Natural killer cell (primary cell): ENCODE results near the gene FLII. TPM values are rescaled to one million over a fixed set of nuclear protein-coding genes. Genes with fewer than 3 reads are reported as not detected.

Experiments
- ATAC-seq, 3 donors: fragments of 150-1000 bp in 2 of 3; fragments of 200-7000 bp in 1 of 3; cut with Tn5 transposase; 1 replicate in 1 of 3; 2 replicates in 2 of 3; pipeline ENCODE4 v1.10.0; 2021; ENCODE audit warnings: mild to moderate bottlenecking in 2 of 3, moderate library complexity in 2 of 3
- DNase-seq, 2 donors: peaks; one replicate each; pipeline versions ENCODE4 v3.0.0 to v3.0.0-alpha.2; 2013 to 2021; ENCODE audit warnings: mixed read lengths in 1 of 2
- H3K27ac ChIP-seq: one replicate; pipeline ENCODE4 v1.5.1; 2013; ENCODE audit warnings: mild to moderate bottlenecking, low read length
- H3K27me3 ChIP-seq: one replicate; pipeline ENCODE4 v1.6.1; 2013; ENCODE audit warnings: low read length; ENCODE audit not compliant: control insufficient read depth, insufficient read depth
- H3K36me3 ChIP-seq: one replicate; pipeline ENCODE4 v1.6.1; 2013; ENCODE audit warnings: low read length; ENCODE audit not compliant: control insufficient read depth, insufficient read depth
- H3K4me1 ChIP-seq: one replicate; pipeline ENCODE4 v1.6.1; 2013; ENCODE audit warnings: low read length; ENCODE audit not compliant: control insufficient read depth, insufficient read depth
- H3K4me3 ChIP-seq: one replicate; pipeline ENCODE4 v1.5.1; 2013; ENCODE audit warnings: low read length
- H3K9me3 ChIP-seq: one replicate; pipeline ENCODE4 v1.6.1; 2013; ENCODE audit warnings: low read length; ENCODE audit not compliant: control insufficient read depth, insufficient read depth
- H3K27ac Mint-ChIP-seq, 2 donors: one replicate each; pipeline ENCODE4 v1.8.0; 2022; ENCODE audit warnings: mild to moderate bottlenecking in 2 of 2, mixed read lengths in 2 of 2, moderate library complexity in 1 of 2
- H3K27me3 Mint-ChIP-seq, 2 donors: one replicate each; pipeline ENCODE4 v1.8.0; 2022; ENCODE audit warnings: low read depth in 2 of 2, mixed read lengths in 2 of 2
- H3K36me3 Mint-ChIP-seq: one replicate; pipeline ENCODE4 v1.8.0; 2022; ENCODE audit warnings: mixed read lengths
- H3K4me1 Mint-ChIP-seq, 2 donors: one replicate each; pipeline ENCODE4 v1.8.0; 2022; ENCODE audit warnings: mixed read lengths in 2 of 2
- H3K4me3 Mint-ChIP-seq: one replicate; pipeline ENCODE4 v1.8.0; 2022; ENCODE audit warnings: mild to moderate bottlenecking, moderate library complexity, mixed read lengths
- H3K9me3 Mint-ChIP-seq, 2 donors: one replicate each; pipeline ENCODE4 v1.8.0; 2022; ENCODE audit warnings: mixed read lengths in 2 of 2
- WGBS: methylation state at CpG from one replicate; pipeline ENCODE4 v1.1.7; 2013; ENCODE audit warnings: missing lambda C conversion rate; ENCODE audit not compliant: insufficient coverage; 5-methylcytosine and 5-hydroxymethylcytosine counted together
- intact Hi-C: fragments of 100-400 bp; cut with micrococcal nuclease; formaldehyde crosslinking; loops from one replicate; pipeline ENCODE4 v1.14.2; 2022
- total RNA-seq, 4 donors: library from RNA; stranded (reverse); fragments of 120-200 nt in 1 of 4; gene quantifications; one replicate each; pipeline versions ENCODE4 v1.2.3 to v1.2.4, GENCODE V29; 2013 to 2022
- TF ChIP-seq, protein P1 (sequence below): fragments of 200-600 bp; IDR thresholded peaks from one replicate; pipeline ENCODE4 v1.8.0; 2022; ENCODE audit warnings: antibody characterized with exemption

The FLII gene
- total RNA-seq, 3 donors from 2014 or later (not counting 1 experiment from before 2014, with no cell fraction given) = 286 to 342 (median 327) TPM

DNA sequence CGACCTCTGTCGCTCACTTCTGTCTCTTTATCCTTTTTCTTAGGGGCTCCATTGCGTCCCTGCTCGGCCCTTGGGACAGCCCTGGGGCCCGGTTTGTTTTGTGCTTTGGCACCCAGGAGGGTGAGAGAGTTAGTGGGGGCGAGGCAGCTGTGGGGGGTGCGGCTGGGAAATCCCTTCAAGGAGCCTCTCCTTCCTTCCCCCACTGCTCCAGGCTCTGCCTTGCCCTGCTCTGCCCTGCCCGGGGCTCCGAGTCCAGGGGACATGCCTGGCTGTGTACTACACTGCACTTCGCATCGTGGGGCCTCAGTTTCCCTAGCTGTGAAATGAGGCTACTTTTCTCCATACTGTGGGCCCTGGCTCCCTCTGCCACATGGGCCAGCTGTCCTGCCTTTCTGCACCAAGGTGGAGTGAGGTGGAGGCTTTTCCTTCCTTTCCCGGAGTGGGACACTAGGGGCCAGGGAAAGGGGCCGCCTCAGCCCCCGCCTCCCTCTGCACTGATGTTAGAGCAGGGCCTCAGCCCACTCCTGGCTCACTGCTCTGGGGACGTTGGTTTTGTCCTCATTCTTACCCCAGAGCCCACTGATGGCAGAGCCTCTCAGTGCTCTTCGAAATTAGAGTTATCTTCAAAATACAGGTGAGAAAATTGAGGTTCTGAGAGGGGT lies 32.1 kb downstream of the FLII start:
- no peaks in the 10 kb centered on the region for H3K36me3 ChIP-seq
- Mint-ChIP-seq H3K4me1 (peaks cover 27 to 28% of the 10 kb centered on the region in 2 donors), H3K27ac (peak overlapping the region; percentile 75 to 82), H3K4me3 (peak overlapping the region; percentile 89), H3K27me3 (no peaks in the 10 kb centered on the region), H3K9me3 (no peaks in the 10 kb centered on the region), H3K36me3 (no peaks in the 10 kb centered on the region)
- H3K4me1 ChIP-seq = peaks cover 19% of the 10 kb centered on the region
- 41% methylated on average over 14 of the region's 16 CpGs for WGBS
- TF ChIP-seq, protein P1, sequence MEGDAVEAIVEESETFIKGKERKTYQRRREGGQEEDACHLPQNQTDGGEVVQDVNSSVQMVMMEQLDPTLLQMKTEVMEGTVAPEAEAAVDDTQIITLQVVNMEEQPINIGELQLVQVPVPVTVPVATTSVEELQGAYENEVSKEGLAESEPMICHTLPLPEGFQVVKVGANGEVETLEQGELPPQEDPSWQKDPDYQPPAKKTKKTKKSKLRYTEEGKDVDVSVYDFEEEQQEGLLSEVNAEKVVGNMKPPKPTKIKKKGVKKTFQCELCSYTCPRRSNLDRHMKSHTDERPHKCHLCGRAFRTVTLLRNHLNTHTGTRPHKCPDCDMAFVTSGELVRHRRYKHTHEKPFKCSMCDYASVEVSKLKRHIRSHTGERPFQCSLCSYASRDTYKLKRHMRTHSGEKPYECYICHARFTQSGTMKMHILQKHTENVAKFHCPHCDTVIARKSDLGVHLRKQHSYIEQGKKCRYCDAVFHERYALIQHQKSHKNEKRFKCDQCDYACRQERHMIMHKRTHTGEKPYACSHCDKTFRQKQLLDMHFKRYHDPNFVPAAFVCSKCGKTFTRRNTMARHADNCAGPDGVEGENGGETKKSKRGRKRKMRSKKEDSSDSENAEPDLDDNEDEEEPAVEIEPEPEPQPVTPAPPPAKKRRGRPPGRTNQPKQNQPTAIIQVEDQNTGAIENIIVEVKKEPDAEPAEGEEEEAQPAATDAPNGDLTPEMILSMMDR = no peak
- no peaks in the 10 kb centered on the region for H3K27me3 ChIP-seq
- H3K4me3 ChIP-seq = peak overlapping the region; percentile 55
- ATAC-seq = no peak
- H3K9me3 ChIP-seq = no peaks in the 10 kb centered on the region
- intact Hi-C loops = no loop called here
- no peak overlapping the region for H3K27ac ChIP-seq
- DNase-seq = peak in 1 of 2 donors; percentile 43

DNA sequence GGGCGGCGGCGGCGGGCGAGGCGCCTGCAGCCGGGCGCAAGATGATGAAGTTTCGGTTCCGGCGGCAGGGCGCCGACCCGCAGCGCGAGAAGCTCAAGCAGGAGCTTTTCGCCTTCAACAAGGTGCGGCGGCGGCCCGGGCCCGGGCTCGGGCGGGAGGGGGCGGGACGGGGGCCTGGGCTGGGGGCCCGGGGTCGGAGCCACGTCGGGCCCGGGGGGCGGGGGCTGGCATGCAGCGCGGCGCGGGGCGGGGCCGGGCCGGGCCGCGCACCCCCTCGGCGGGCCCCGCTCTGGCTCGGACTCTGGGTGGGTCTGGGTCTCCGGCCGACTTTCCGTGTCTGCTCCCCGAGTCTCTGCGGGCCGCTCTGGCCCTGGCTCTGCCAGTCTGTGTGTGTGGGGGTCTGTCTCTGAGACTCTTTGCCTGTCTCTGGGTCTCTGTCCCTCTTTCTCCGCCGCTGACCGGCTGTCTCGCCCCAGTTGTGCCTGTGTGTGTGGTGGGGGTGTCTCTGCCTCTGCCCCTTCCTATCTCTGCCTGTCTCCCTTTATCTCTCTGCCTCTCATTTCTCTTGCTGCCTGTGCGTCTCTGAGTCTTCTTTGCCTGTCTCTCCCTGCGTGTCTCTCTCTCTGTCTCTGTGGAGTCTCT lies 32.8 kb downstream of the FLII start:
- ATAC-seq (no peak), DNase-seq (no peak)
- Histone ChIP-seq H3K4me3 (peak overlapping the region; percentile 55), H3K4me1 (peaks cover 19% of the 10 kb centered on the region), H3K27ac (peak overlapping the region; percentile 37), H3K9me3 (no peaks in the 10 kb centered on the region), H3K27me3 (no peaks in the 10 kb centered on the region), H3K36me3 (no peaks in the 10 kb centered on the region)
- Mint-ChIP-seq H3K9me3 (no peaks in the 10 kb centered on the region), H3K27ac (peak overlapping the region; percentile 75 to 82), H3K4me3 (peak overlapping the region; percentile 89), H3K27me3 (no peaks in the 10 kb centered on the region), H3K36me3 (no peaks in the 10 kb centered on the region), H3K4me1 (peaks cover 27 to 28% of the 10 kb centered on the region in 2 donors)
- under 1% methylated on average over 56 of the region's 57 CpGs for WGBS
- intact Hi-C loops = loop anchor here (1.0 kb wide), 1 partner anchor 90 kb away; the partner anchor contains the start of gene SMCR8
- TF ChIP-seq, protein P1 = no peak

DNA sequence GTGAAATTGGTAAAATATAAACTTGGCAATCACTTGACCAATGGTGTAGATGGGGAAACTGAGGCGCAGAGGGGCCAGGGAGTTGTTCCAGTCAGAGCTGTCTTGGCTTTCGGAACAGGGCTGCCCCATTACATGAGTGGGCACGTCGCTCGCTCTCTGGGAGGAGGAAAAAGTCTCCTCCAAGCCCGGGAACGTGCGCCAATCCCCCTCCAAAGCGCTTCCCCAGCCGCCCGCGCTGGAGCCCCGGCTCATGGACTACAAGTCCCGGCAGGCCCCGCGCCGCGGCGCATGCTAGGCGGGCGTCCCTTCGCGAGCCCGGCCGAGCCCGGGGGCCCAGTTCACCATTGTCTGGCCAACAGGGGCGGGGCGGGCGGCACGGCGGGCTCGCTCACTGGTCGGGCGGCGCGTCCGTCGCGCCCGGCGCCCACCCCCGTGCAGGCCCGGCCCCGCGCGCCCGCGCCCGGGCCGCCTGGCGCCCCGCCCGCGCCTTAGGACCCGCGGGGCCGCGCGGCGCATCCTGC lies 33.4 kb downstream of the FLII start, which contains the start of gene LLGL1:
LLGL1 (plus strand) TSS at position 515 of the 521 bp plus-strand sequence. CDS start 48 bp downstream, outside the sequence.
- Histone ChIP-seq H3K4me1 (peaks cover 19% of the 10 kb centered on the region), H3K4me3 (peak within 1 kb of the TSS; percentile 55), H3K27me3 (no peaks in the 10 kb centered on the region), H3K36me3 (no peaks in the 10 kb centered on the region), H3K9me3 (no peaks in the 10 kb centered on the region), H3K27ac (peak within 1 kb of the TSS; percentile 49)
- peak; percentile 97 to 99 (median 98) for ATAC-seq
- under 1% methylated on average over 60 of the region's 60 CpGs for WGBS
- no peaks in the 10 kb centered on the region for H3K27me3 Mint-ChIP-seq
- H3K36me3 Mint-ChIP-seq = no peaks in the 10 kb centered on the region
- DNase-seq = peak; percentile 95 to 96
- H3K9me3 Mint-ChIP-seq = no peaks in the 10 kb centered on the region
- peaks cover 27 to 28% of the 10 kb centered on the region in 2 donors for H3K4me1 Mint-ChIP-seq
- intact Hi-C loops = loop anchor here (1.0 kb wide), 1 partner anchor 90 kb away; the partner anchor contains the start of gene SMCR8
- H3K4me3 Mint-ChIP-seq = peak within 1 kb of the TSS; percentile 89
- H3K27ac Mint-ChIP-seq = peak within 1 kb of the TSS; percentile 75 to 82
- TF ChIP-seq, protein P1 = no peak
